HG03039 (cell line): ENCODE measurements around the gene COPS3.

Experiments
- ATAC-seq: cut with Tn5 transposase; IDR thresholded peaks from one replicate; pipeline ENCODE4 v1.9.1; 2021; ENCODE audit warnings: mild to moderate bottlenecking, moderate library complexity; ENCODE audit not compliant: unreplicated experiment

The COPS3 gene

DNA sequence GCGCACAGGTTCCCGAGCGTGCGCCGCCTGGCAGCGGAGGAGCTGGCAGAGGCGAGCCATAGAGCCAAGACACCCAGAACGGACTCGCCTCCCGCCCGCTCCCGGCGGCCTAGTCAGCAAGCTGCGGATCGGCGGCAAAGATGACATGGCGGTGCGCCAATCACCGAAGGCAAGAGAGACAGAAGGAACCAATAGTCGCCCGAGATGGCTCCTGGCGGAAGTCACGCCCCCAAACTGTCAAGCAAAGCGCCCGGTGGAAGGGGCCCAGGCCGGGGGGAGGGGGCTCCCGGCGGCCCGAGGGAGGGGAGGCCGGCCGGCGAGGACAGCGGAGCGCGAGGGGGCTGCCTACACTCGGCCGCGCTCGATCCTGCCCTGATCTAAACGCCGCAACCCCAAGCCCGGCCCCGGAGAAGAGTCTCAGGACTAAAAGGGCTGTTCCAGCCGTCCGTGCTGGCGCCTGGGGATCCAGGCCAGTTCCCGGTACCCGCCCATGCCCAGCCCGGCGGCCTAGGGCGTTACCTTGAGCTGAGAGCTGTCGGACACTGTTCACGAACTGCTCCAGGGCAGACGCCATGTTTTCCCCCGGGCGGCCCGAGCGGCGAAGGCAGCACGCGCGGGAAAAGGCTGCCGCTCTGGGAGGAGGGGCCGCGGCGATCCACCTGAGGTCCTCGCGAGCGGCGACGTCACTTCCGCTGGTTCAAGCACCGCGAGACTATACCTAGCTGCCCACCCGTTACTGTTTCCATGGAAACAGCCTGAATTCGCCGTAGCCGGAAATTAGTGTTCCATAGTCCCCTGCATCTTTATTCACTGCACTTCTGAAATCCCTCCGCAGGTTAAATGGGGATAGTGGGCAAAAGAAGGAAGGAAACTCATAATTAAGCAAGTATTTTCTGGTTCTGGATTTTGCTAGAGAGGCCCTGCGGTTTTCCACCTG lies at the start of gene COPS3:
Gene COPS3, minus strand, starts transcription at position 634 of the 937 bp plus-strand sequence. Its CDS starts 60 bp downstream, at position 574.
- ATAC-seq: peak; percentile 89

DNA sequence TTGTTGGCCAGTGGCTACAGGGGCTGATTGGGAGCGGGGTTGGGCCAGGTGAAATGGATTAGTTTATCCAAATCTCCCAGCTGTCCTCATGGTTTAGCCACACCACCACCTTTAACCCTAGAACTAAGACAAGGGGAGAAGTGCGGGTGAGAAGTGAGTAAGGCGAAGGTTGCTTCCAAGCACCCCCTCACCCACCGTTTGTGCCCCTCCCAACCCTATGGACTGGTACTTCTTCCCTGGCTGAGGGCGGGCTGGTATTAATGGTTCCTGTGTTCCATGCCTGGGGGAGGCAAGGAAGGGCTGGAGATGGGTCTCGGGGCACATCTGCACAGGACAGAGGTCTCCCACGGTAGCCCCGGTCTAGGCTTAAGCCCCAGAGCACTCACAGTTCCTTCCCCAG lies 47.2 kb upstream of the COPS3 start:
- no peak for ATAC-seq

DNA sequence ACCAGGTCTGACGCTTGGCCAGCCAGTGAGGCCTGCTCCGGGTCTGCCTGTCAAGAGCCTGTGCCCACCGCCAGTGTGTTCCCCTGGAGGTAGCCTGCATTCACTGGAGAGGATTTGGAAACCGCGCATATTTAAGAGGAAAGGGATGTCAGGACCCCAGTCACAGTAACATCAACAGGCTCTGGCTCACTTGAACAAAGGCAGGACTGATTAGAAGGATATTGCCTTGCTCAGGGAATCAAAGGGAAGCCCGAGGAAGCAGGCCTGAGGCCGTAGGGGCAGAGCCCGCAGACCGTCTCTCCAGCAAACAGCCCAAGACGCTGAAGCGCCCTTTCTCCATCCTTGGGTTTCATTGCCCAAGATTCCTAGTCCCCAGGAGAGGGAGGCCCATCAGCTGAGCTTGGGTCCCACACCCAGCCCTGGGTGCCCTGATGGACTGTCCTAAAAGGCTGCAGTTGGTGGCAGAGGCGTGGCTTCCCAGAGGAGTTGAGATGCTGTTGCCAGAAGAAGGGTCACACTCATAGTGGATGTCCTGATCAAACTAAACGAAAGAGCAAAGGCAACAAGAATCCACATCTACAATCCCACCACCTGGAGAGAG lies 45.3 kb upstream of the COPS3 start:
- ATAC-seq: no peak

DNA sequence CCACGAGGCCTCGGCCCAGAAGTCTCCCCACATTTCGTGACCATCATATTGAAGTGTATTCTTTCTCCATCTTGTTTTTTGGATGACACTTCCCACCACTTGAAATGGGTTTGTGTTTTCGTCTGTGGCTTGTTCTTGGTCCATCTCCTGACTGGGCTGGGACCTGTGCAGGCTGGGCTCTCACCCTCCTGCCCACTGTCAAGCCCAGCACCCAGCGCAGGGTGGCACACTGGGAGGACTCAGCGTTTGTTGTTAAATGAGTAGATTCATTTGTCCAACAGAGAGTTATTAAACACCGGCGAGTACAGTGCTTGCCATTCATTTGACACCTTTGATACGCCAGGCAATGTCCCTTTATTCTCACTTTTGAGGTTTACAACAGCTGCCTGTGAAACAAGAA lies 44.8 kb upstream of the COPS3 start:
- ATAC-seq: no peak

DNA sequence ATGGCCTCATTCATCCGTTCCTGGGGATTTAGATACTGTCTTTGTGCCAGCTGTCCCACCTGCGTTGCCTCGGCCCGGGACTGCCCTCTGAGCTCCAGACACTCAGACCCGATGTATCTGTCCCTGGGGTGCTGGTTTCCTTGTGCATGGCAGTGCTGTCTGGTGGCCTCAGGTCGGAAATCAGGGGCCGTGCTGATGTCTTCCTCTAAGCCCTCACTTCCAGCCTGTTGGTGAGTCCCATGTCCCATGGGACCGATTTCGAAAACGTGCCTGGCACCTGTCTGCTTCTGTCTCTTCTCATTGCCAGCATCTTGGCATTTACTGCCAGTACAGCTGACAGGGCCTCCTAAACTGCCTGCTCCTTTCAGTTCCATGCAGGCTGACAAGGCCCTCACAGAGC lies 44.2 kb upstream of the COPS3 start:
- no peak for ATAC-seq

DNA sequence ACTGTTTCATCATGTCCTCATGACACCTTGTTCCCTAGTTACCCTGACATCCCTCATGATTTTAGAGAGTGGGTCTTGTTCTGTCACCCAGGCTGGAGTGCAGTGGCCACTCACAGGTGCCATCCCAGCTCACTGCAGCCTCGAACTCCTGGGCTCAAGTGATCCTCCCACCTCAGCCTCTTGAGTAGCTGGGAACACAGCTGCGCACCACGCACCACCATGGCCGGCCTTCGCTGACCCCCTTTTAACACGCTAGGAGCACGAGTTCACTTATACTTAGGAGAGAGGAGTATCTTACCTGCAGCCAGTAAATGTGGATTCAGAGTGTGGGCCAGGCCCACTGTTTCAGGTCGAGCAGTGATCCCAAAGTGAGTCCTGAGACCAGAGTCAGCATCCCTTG lies 43.6 kb upstream of the COPS3 start:
- ATAC-seq: no peak

DNA sequence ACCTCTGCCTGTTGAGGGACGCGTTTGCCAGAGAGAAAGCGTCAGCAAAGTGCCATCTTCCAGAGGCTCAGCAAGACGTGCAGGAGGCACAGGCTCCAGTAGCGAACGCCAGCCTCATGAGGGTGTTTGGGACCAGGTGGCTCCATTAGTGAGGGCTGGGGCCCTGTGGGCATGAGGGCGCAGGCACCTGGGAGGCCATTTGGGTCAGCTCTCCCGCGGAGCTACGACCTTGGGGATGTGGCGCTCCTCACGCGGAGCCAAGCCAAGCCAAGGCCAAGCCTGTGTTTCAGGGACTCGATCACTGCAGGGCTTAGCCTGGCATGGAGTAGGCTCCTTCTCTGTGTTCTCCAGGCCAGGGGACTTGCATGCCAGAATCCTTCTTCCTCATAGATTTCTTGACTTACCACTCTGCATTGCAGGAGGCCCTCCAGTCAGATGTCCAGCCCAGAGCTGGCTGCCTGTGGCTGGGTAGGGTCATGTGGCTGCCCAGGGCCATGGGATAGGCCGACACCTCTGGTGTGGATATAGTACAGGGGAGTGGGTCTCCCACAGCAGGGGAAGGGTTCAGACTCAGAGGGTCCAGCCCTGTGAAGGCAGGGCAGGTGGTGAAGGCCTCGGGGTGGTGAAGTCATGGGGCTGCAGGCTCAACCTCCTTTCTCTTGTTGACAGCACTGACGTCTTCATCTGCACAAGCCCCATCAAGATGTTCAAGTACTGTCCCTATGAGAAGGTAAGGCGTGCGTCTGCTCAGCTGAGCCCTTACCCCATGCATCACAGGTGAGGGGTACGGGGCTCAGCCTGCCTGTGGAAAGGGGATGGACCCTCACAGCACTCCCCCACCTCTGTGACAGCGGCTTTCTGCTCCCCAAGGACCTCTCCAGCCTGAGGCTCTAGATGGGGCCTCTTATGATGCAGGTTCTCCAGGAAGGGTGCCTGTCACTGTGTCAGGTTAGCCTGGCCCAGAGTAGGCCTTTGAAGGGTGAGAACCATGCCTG lies 41.8 kb upstream of the COPS3 start:
- ATAC-seq: no peak

DNA sequence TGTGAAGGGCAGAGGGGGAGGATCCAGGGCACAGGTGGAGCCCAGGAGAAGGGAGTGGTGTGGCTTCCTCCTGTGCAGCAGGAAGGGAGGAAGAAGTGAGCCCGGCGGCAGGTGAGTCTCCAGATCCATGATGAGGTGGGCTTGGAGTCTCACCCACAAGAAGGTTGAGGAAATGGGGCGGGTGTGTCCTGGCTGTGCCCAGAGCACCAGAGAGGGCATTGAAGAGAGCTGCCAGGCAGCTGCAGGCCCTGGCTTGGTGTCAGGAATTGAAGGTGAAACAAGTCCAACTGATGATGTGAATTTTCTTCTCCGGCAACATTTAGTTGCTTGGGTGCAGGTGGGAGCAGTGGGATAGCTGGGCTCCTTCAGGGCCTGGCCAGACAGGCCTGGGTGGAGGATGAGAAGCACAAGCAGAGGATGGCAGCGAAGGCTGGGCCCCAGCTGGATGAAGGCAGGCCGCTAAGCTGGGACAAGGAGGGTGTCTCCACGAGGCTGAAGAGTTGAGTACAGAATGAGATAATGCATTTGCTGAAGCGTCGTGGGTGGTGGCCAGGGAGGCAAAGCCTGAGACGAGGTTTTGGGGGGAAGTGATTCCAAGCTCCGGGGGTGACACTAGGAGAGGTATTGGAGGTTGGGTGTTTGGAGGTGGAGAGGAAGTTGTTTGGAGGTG lies 40.4 kb upstream of the COPS3 start:
- no peak for ATAC-seq

DNA sequence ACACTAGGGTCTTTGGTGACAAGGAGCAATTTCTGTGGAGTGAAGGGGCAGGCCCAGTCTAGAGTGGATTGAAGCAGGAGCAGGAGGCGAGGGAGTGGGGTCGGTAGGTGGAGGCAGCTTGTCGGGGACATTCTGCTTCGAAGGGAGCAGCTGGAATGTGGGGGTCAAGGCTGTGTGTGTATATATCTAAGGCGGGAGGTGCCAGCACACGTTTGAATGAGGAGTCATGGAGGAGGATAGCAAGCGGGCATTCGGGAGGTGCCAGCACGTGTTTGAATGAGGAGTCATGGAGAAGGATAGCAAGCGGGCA lies 39.8 kb upstream of the COPS3 start:
- no peak for ATAC-seq

DNA sequence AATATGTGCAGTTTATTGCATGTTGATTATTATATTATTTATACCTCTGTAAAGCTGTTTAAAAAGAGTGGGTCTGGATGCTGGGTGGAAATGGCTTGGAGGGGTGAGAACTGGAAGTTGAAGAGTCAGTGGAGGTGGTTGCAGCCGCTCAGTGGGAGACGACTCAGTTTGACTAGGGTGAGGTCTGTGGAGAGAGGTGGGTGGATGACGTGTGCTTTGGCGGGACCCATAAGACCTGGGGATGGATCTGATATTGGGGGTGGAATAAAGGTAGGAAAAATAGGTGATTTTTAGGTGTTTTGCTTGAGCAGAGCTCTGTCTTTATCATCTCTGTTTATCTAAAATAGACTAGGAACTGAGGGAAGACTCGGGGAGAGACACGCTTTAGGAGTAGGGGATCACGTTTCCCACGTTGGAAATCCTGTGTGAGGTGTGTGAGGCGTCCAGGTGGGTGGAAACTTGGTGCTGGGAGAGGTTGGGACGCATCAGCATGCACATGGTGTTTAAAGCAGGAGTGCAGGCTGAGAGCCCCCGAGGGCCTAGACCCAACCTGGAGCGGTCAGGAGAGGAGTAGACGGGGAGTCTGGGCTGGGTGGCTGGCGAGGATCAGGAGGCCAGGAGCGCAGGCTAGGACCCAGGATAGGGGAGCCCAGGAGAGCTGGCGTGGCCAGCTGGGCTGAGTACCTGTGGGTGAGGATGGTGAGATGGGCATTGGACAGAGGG lies 39.3 kb upstream of the COPS3 start:
- no peak for ATAC-seq

DNA sequence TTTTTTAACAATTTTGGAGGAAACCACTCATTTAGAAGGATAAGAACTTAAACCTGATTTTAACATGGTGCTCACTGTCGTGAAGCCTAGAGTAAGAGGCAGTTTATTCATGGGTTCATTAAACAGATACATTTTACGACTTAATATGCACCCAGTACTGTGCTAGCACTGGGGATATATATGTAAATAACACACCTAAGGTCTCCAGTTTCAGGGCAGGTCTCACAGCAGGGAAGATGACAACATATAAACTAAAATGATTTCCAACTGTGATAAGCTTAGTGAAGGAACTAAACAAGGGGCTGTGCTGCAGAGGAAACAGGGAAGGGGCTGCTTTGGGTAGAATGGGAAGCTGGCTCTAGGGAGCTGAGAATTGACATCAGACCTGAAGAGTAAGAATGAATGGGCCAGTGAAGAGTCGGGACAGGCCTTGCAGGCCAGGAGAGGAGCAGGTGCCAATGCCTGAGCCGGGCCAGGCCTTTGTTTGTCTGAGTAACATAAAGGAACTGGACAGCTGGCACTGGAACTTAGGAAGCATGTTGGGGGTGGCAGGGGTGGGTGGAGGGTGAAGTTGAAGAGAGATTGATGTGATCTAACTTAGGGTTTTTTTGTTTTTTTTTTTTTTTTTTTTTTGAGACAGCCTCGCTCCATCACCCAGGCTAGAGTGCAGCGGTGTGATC lies 34.2 kb upstream of the COPS3 start:
- no peak for ATAC-seq

DNA sequence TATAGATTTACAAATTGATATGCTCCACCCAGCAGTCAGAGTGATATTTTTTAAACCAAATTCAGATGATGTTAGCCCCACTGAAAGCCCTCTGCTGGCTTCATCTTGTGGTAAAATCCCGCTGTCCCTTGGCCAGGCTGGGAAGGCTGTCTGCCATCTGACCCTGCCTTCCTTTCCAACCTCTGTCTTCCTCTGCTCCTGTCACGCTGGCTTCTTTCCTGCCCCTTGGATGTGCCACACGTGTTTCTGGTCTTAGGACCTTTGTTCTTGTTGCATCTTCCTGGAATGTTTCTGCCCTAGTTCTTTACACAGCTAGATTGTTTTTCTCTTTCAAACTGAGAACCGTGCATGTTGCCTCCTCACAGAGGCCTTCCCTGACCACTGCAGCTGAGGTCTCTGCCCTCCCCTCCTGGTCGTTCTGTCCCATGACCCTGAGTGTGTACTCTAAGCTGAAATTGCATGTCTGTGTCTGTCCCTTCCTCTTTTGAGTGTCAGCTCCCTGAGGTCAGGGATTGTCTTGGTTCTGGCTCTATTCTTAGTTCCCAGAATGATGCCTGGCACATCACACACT lies 33.5 kb upstream of the COPS3 start:
- no peak for ATAC-seq

DNA sequence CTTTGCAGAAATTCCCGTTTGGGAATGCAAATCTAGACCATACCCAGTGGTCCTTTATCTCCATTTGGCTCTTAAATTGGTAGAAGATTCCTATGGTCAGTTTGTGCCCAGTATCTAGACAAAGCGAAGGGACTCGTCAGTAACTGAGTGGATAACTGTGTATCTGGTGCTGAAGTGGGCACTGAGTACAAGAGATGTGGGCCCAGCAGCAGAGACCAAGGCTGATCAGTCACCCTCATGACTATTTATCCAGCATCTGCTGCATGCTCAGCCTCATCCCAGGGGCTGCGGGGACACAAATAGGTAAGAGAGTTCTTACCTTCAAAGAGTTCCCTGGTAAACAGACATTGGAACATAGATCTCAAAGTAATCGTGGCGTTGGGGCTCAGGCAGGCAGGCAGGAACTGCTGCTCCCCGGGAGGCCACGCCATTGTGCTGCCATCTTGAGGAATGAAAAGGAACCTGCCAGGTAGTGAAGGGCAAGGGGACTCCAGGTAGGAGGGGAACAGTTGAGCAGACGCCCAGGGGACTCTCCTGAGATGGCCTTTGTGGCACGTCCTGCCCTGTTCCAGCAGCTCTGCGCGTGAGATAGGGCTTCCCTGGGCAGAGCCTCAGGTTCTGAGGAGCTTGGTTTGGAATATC lies 32.4 kb upstream of the COPS3 start:
- no peak for ATAC-seq

DNA sequence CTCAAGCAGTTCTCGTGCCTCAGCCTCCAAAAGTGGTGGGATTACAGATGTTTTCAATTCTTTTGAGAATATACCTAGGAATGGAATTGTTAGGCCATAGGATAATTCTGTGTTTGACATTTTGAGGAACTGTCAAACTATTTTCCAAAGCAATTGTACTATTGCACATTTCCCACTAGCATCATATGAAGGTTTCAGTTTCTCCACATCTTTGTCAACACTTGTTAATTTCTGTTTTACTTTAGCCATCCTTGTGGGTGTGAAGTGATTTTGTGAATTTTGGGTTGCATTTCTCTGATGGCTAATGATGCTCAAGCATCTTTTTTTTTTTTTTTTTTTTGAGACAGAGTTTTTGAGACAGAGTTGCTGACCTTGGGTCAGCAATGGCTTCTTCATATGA lies 28.3 kb upstream of the COPS3 start:
- ATAC-seq: no peak

DNA sequence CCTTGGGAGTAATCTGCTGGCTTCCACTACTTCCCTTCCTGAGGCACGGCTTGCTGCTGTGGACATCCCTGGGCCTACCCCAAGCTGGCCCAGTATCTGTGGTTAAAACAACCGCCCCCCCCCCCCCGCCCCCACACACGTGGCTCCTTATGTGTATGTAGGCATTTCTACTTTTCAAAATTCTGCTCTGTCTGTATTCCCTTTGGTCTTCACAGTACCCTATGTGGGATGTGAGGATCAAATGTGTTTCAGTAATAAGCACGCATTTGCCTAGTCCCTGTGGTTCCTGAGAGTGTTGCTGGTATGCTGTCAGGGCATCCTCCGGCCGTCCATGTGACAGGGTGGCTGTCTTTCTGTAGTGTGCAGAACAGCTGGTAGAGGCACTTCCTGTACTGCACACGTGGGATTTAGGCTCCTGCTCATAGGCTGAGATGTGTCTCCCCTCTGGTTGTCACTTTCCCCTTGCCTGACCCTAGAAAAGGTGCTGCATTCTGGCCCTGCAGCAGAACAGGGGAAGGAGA lies 24.3 kb upstream of the COPS3 start:
- ATAC-seq: peak; percentile 59

DNA sequence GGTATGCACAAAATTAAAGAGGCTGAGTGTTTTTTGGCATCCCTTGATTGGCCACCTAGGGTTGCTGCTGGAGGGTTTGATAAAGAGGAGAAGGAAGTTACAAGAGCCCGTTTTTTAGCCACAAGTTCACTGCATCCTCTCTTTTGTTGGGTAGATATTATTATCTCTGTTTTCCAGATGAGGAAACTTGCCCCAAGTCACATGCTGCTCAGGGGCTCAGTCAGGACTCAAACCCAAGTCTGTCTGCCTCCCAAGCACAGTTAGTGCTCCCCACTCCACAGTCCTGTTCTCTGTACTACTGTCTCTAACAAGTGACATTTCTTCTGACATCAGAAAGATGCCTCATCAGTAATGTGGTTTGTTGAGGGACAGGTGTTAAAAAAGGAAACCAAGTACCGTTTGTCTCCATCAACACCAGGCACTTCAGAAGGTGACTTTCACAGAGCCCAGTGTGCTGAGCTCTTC lies 23.5 kb upstream of the COPS3 start:
- no peak for ATAC-seq

DNA sequence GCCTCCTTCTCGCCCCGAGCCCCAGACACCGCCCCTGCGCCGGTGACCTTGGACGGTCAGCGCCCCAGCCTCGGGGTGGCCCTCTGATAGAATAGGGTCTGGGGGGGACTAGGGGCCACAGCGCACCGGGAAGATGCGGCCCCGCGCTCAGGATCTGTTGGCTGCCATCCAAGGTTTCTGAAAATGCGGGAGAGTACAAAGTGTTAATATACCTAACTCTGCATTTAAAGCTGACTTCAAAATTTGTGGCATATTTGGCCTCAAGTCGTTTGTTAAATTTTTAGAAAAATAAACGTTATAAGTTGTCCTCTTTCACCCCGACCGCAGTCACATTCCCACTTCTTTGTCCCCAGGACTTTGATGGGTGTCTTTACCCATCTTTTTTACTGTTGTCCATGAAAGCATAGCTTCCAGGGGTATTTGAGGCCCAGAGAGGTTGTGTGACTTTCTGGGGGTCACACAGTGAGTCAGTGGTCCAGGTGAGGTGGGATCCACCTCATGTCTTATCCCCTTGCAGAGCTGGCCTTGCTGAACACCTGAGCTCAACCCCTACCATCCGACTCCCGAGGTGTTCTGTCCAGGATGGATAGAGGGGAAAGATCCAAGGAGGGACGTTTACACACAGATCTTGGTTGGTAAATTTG lies 22.9 kb upstream of the COPS3 start:
- no peak for ATAC-seq
